MM.1S (cell line): ENCODE results near the gene CHGA.

Source experiments
- DNase-seq: peaks from one replicate; pipeline ENCODE4 v3.0.0-alpha.2; 2015
- H2AFZ ChIP-seq: fragments of 300-600 bp; sonication (generic); 2 replicates; pipeline ENCODE4 v1.6.0; 2016; ENCODE audit warnings: antibody characterized with exemption, low read length
- H3F3A ChIP-seq: fragments of 300-600 bp; sonication (generic); 2 replicates; pipeline ENCODE4 v1.6.1; 2016; ENCODE audit warnings: mild to moderate bottlenecking, antibody characterized with exemption, low read length, moderate library complexity, mixed read lengths; ENCODE audit not compliant: insufficient read depth
- H3K27ac ChIP-seq: fragments of 300-600 bp; sonication (generic); 2 replicates; pipeline ENCODE4 v1.5.1; 2016; ENCODE audit warnings: mild to moderate bottlenecking, low read length
- H3K27me3 ChIP-seq: fragments of 300-600 bp; sonication (generic); replicated peaks from 2 replicates; pipeline ENCODE4 v1.6.0; 2016; ENCODE audit warnings: low read length; ENCODE audit not compliant: insufficient read depth
- H3K36me3 ChIP-seq: fragments of 300-600 bp; sonication (generic); replicated peaks from 2 replicates; pipeline ENCODE4 v1.6.1; 2016; ENCODE audit warnings: mild to moderate bottlenecking, low read length, mixed read lengths; ENCODE audit not compliant: insufficient read depth
- H3K4me1 ChIP-seq: fragments of 300-600 bp; sonication (generic); 2 replicates; pipeline ENCODE4 v1.6.1; 2016; ENCODE audit warnings: low read length, mixed read lengths
- H3K4me2 ChIP-seq: fragments of 300-600 bp; sonication (generic); 2 replicates; pipeline ENCODE4 v1.6.0; 2016; ENCODE audit warnings: low read depth, low read length
- H3K4me3 ChIP-seq: fragments of 300-600 bp; sonication (generic); 2 replicates; pipeline ENCODE4 v1.5.1; 2016; ENCODE audit warnings: low read length, mixed read lengths
- H3K79me2 ChIP-seq: fragments of 300-600 bp; sonication (generic); 2 replicates; pipeline ENCODE4 v1.6.1; 2016; ENCODE audit warnings: mixed run types, low read length, mixed read lengths
- H3K9ac ChIP-seq: fragments of 300-600 bp; sonication (generic); 2 replicates; pipeline ENCODE4 v1.6.1; 2016; ENCODE audit warnings: low read length, mixed read lengths
- H3K9me2 ChIP-seq: fragments of 300-600 bp; sonication (generic); replicated peaks from 2 replicates; pipeline ENCODE4 v1.6.1; 2016; ENCODE audit warnings: mild to moderate bottlenecking, low read length, mixed read lengths; ENCODE audit not compliant: insufficient read depth
- H3K9me3 ChIP-seq: fragments of 300-600 bp; sonication (generic); replicated peaks from 2 replicates; pipeline ENCODE4 v1.6.1; 2016; ENCODE audit warnings: mild to moderate bottlenecking, low read length, mixed read lengths; ENCODE audit not compliant: insufficient read depth
- H4K20me1 ChIP-seq: fragments of 300-600 bp; sonication (generic); 2 replicates; pipeline ENCODE4 v1.6.1; 2016; ENCODE audit warnings: mild to moderate bottlenecking, low read length, moderate library complexity, mixed read lengths; ENCODE audit not compliant: insufficient read depth
- CTCF ChIP-seq: fragments of 300-600 bp; sonication (generic); IDR thresholded peaks from 2 replicates; pipeline ENCODE4 v1.5.1; 2016; ENCODE audit warnings: antibody characterized with exemption, low read length, mixed read lengths
- EZH2 ChIP-seq: fragments of 300-600 bp; sonication (generic); optimal IDR thresholded peaks from 2 replicates; pipeline ENCODE3; 2017; ENCODE audit warnings: low read depth, mild to moderate bottlenecking, antibody characterized with exemption, low read length, mixed read lengths
- EZH2phosphoT487 ChIP-seq: fragments of 300-600 bp; sonication (generic); IDR thresholded peaks from 2 replicates; pipeline ENCODE4 v1.6.1; 2018; ENCODE audit warnings: antibody characterized with exemption, low read length

The CHGA gene

GRCh38 chr14:92964124-92965109 lies 41.5 kb downstream of the CHGA start:
- no peaks in the 10 kb centered on the region for H3K27me3 ChIP-seq
- no peak overlapping the region for H3K4me3 ChIP-seq
- H3F3A ChIP-seq, result no peaks in the 10 kb centered on the region
- H3K27ac ChIP-seq, result no peak overlapping the region
- DNase-seq, result no peak
- no peaks in the 10 kb centered on the region for H3K9me2 ChIP-seq
- no peaks in the 10 kb centered on the region for H3K9me3 ChIP-seq
- no peak overlapping the region for H2AFZ ChIP-seq
- TF ChIP-seq EZH2, result no peak
- H3K36me3 ChIP-seq, result no peaks in the 10 kb centered on the region
- no peaks in the 10 kb centered on the region for H3K4me1 ChIP-seq
- no peaks in the 10 kb centered on the region for H3K79me2 ChIP-seq
- H3K4me2 ChIP-seq, result no peak overlapping the region
- H3K9ac ChIP-seq, result no peak overlapping the region
- no peaks in the 10 kb centered on the region for H4K20me1 ChIP-seq

GRCh38 chr14:92965281-92965680 lies 42.3 kb downstream of the CHGA start:
- H3K36me3 ChIP-seq, result no peaks in the 10 kb centered on the region

GRCh38 chr14:92967346-92967926 lies 44.5 kb downstream of the CHGA start:
- no peak overlapping the region for H3K4me3 ChIP-seq
- no peaks in the 10 kb centered on the region for H3K9me3 ChIP-seq
- H3K27ac ChIP-seq, result no peak overlapping the region
- no peaks in the 10 kb centered on the region for H3K9me2 ChIP-seq
- no peak overlapping the region for H2AFZ ChIP-seq
- no peaks in the 10 kb centered on the region for H3F3A ChIP-seq
- no peak overlapping the region for H3K9ac ChIP-seq
- H3K4me2 ChIP-seq, result no peak overlapping the region
- H3K79me2 ChIP-seq, result no peaks in the 10 kb centered on the region
- H3K27me3 ChIP-seq, result no peaks in the 10 kb centered on the region
- H3K36me3 ChIP-seq, result no peaks in the 10 kb centered on the region
- TF ChIP-seq EZH2 (no peak), EZH2phosphoT487 (no peak), CTCF (no peak)
- H4K20me1 ChIP-seq, result no peaks in the 10 kb centered on the region
- no peak for DNase-seq
- H3K4me1 ChIP-seq, result no peaks in the 10 kb centered on the region

More at GRCh38 chr14:92965281-92965680, 42.3 kb downstream of the CHGA start:
- Histone ChIP-seq H3K4me3 (no peak overlapping the region), H3F3A (no peaks in the 10 kb centered on the region), H3K27me3 (no peaks in the 10 kb centered on the region), H4K20me1 (no peaks in the 10 kb centered on the region), H3K9me3 (no peaks in the 10 kb centered on the region), H3K27ac (no peak overlapping the region), H2AFZ (no peak overlapping the region), H3K4me2 (no peak overlapping the region), H3K4me1 (no peaks in the 10 kb centered on the region), H3K9me2 (no peaks in the 10 kb centered on the region), H3K9ac (no peak overlapping the region), H3K79me2 (no peaks in the 10 kb centered on the region)
- no peak for DNase-seq
- no peak for TF ChIP-seq EZH2phosphoT487
- no peak for TF ChIP-seq CTCF
- TF ChIP-seq EZH2, result no peak
